Coronary artery (tissue), 2 donors: Measurements from ENCODE around the gene UVRAG.
"Not testable (repeated sequence)": the region's sequence is repeated elsewhere in the genome, so short reads cannot be mapped to it uniquely, and the experiment has no call there.

Experiments used
- DNase-seq: peaks from one replicate; pipeline ENCODE4 v3.0.0-alpha.2; 2017; ENCODE audit warnings: low spot score
- H3K27ac ChIP-seq, 2 donors: fragments of 200-600 bp; sonication (generic); one replicate each; pipeline ENCODE4 v1.5.1; 2016 to 2019
- H3K4me3 ChIP-seq: fragments of 200-600 bp; sonication (generic); 2 replicates; pipeline ENCODE4 v1.5.1; 2016; ENCODE audit warnings: mild to moderate bottlenecking, moderate library complexity
- CTCF ChIP-seq: fragments of 200-600 bp; sonication (generic); IDR thresholded peaks from one replicate; pipeline ENCODE4 v1.5.1; 2019; ENCODE audit warnings: antibody characterized with exemption

UVRAG gene

GRCh38 chr11:75931124-75931523, 116.1 kb downstream of the UVRAG start:
- no peak for DNase-seq
- Histone ChIP-seq H3K27ac (no peak overlapping the region), H3K4me3 (no peak overlapping the region)
- TF ChIP-seq CTCF = no peak

- not testable (repeated sequence) for H3K4me3 ChIP-seq, DNase-seq, H3K27ac ChIP-seq
Observed at GRCh38 chr11:75933736-75934135, 118.7 kb downstream of the UVRAG start.

- DNase-seq = no peak
- Histone ChIP-seq H3K4me3 (no peak overlapping the region), H3K27ac (no peak overlapping the region)
- no peak for TF ChIP-seq CTCF
Observed at GRCh38 chr11:75934851-75935250, 119.8 kb downstream of the UVRAG start.

- no peak overlapping the region for H3K27ac ChIP-seq
- no peak for TF ChIP-seq CTCF
- no peak overlapping the region for H3K4me3 ChIP-seq
- DNase-seq = no peak
Observed at GRCh38 chr11:75938543-75938942, 123.5 kb downstream of the UVRAG start.

- no peak for DNase-seq
- H3K4me3 ChIP-seq = no peak overlapping the region
- TF ChIP-seq CTCF = no peak
- H3K27ac ChIP-seq = no peak overlapping the region
Observed at GRCh38 chr11:75939516-75939915, 124.5 kb downstream of the UVRAG start.

- no peak for DNase-seq
- Histone ChIP-seq H3K4me3 (no peak overlapping the region), H3K27ac (no peak overlapping the region)
- TF ChIP-seq CTCF = no peak
Observed at GRCh38 chr11:75939992-75940391, 125.0 kb downstream of the UVRAG start.

GRCh38 chr11:75940911-75941310, 125.9 kb downstream of the UVRAG start:
- TF ChIP-seq CTCF = no peak
- no peak for DNase-seq
- Histone ChIP-seq H3K4me3 (no peak overlapping the region), H3K27ac (no peak overlapping the region)

- no peak for DNase-seq
- Histone ChIP-seq H3K4me3 (no peak overlapping the region), H3K27ac (no peak overlapping the region)
- TF ChIP-seq CTCF = no peak
Observed at GRCh38 chr11:75944515-75944914, 129.5 kb downstream of the UVRAG start.
